NCI-H2029 treated with DMSO at 0.1 percent for 48 hours (cell line): ENCODE data around the gene DCST1.
A peak's percentile ranks its signal among the peaks of the same experiment; 100 is the strongest.
"Not testable (repeated sequence)": the region's sequence is repeated elsewhere in the genome, so short reads cannot be mapped to it uniquely, and the experiment has no call there.

Source experiments
- DNase-seq: peaks from one replicate; lab custom pipeline; 2025; lab: John Stamatoyannopoulos, UW

Gene DCST1

GRCh38 chr1:155033524-155033923 lies at the start of gene DCST1, which contains the start of gene DCST2:
TSS of gene DCST1 (plus strand) at chr1:155033824. CDS start at chr1:155034037, 213 bp downstream.
TSS of gene DCST2 (minus strand) at chr1:155033781. CDS start at chr1:155033701, 80 bp downstream.
- DNase-seq = no peak

GRCh38 chr1:154986736-154987135 lies 46.9 kb upstream of the DCST1 start:
- DNase-seq = not testable (repeated sequence)

GRCh38 chr1:154987326-154987725 lies 46.3 kb upstream of the DCST1 start:
- DNase-seq = no peak

GRCh38 chr1:154988058-154988954 lies 45.3 kb upstream of the DCST1 start:
- no peak for DNase-seq

GRCh38 chr1:154989195-154989860 lies 44.3 kb upstream of the DCST1 start:
- DNase-seq = no peak

- DNase-seq = no peak
These were observed 43.3 kb upstream of the DCST1 start for GRCh38 chr1:154990276-154990675.

- no peak for DNase-seq
These were observed 40.7 kb upstream of the DCST1 start for GRCh38 chr1:154992721-154993571.

- DNase-seq = no peak
These were observed 39.9 kb upstream of the DCST1 start, which contains the start of gene LENEP for GRCh38 chr1:154993572-154994268. TSS of gene LENEP (plus strand) at chr1:154993586. CDS start at chr1:154993608, 22 bp downstream.

- DNase-seq = no peak
These were observed 39.4 kb upstream of the DCST1 start for GRCh38 chr1:154994269-154994587.

GRCh38 chr1:154994591-154994990 lies 39.0 kb upstream of the DCST1 start:
- DNase-seq = no peak

GRCh38 chr1:154995301-154995983 lies 38.2 kb upstream of the DCST1 start:
- not testable (repeated sequence) for DNase-seq

GRCh38 chr1:154996966-154997701 lies 36.5 kb upstream of the DCST1 start:
- no peak for DNase-seq

- no peak for DNase-seq
These were observed 35.3 kb upstream of the DCST1 start for GRCh38 chr1:154998201-154998780.

GRCh38 chr1:154998818-154999570 lies 34.6 kb upstream of the DCST1 start:
- DNase-seq = peak; percentile 41

GRCh38 chr1:154999571-155000410 lies 33.8 kb upstream of the DCST1 start:
- DNase-seq = peak; percentile 53

- no peak for DNase-seq
These were observed 33.3 kb upstream of the DCST1 start for GRCh38 chr1:155000411-155000725.

GRCh38 chr1:155000726-155001424 lies 32.7 kb upstream of the DCST1 start:
- DNase-seq = peak; percentile 73

- no peak for DNase-seq
These were observed 32.3 kb upstream of the DCST1 start for GRCh38 chr1:155001425-155001674.
